Breast epithelium (tissue), 3 donors: ENCODE data around the gene CUL1.

ENCODE experiments used
- CTCF ChIP-seq, 3 donors: fragments of 450-650 bp; IDR thresholded peaks; one replicate each; pipeline ENCODE4 v1.5.1; 2016 to 2017; ENCODE audit warnings: antibody characterized with exemption in 3 of 3, mild to moderate bottlenecking in 3 of 3, moderate library complexity in 3 of 3
- POLR2A ChIP-seq: fragments of 450-650 bp; IDR thresholded peaks from one replicate; pipeline ENCODE4 v1.6.1; 2016; ENCODE audit warnings: antibody characterized with exemption, mild to moderate bottlenecking, moderate library complexity
- POLR2AphosphoS5 ChIP-seq, 3 donors: sonication (generic); formaldehyde crosslinking; IDR thresholded peaks; one replicate each; pipeline ENCODE4 v1.6.1; 2017; ENCODE audit warnings: antibody characterized with exemption in 3 of 3

- TF ChIP-seq CTCF (IDR thresholded peaks at IDR 0.05) = no peak
- TF ChIP-seq POLR2A = no peak
- TF ChIP-seq POLR2AphosphoS5 (IDR thresholded peaks at IDR 0.05) = no peak
Observed at GRCh38 chr7:148665221-148665620, 33.5 kb upstream of the CUL1 start.
